HCT116 (cell line): ENCODE data around the gene OCA2. TPM values are rescaled to one million over a fixed set of nuclear protein-coding genes. Genes with fewer than 3 reads are reported as not detected.

ENCODE experiments used
- ATAC-seq: fragments of 200-7000 bp; cut with Tn5 transposase; 2 replicates; pipeline ENCODE4 v1.9.1; 2020; ENCODE audit warnings: mild to moderate bottlenecking, moderate library complexity
- BruUV-seq: library from RNA; stranded (reverse); fragments of 400-500 nt; replicated peaks from 2 replicates; lab custom pipeline; 2021; lab: Mats Ljungman, UMichigan
- CTCF ChIA-PET: fragments of 300-600 bp; sonication (Branson Sonifier 250); formaldehyde crosslinking; loops from one replicate; lab custom pipeline; 2021; ENCODE audit warnings: antibody characterized with exemption; lab: Charles Lee
- POLR2A ChIA-PET: fragments of 300-600, 350-600 bp; sonication (Branson Sonifier 250); formaldehyde crosslinking; loops from one replicate; lab custom pipeline; 2021; ENCODE audit warnings: antibody characterized with exemption; lab: Charles Lee
- RAD21 ChIA-PET, 2 experiments: fragments of 300-600 bp; sonication (Branson Sonifier 250); formaldehyde crosslinking; loops; one replicate each; lab custom pipeline; 2023; ENCODE audit warnings: low total read pairs in 2 of 2; ENCODE audit not compliant: uncharacterized antibody in 2 of 2, unreplicated experiment in 2 of 2, low non-redundant PET in 1 of 2; lab: Charles Lee
- DNase-seq: peaks from one replicate; pipeline ENCODE4 v3.0.0-alpha.2; 2010; ENCODE audit warnings: low read depth, low spot score
- H2AFZ ChIP-seq: fragments of 200-600 bp; shearing (Covaris generic), sonication (generic); 2 replicates; pipeline ENCODE4 v1.6.1; 2017; ENCODE audit warnings: low read depth, mixed run types, mixed read lengths, antibody characterized with exemption, low read length; ENCODE audit not compliant: poor library complexity, severe bottlenecking
- H3K27ac ChIP-seq: 2 replicates; pipeline ENCODE4 v1.5.1; 2012; ENCODE audit warnings: low read depth, low read length
- H3K27me3 ChIP-seq: fragments of 200-600 bp; sonication (generic); 2 replicates; pipeline ENCODE4 v1.6.1; 2016; ENCODE audit warnings: mixed run types, low read length, mixed read lengths; ENCODE audit not compliant: insufficient read depth
- H3K36me3 ChIP-seq, 2 experiments: fragments of 200-500 bp in 1 of 2; fragments of 200-600 bp in 1 of 2; sonication (Bioruptor generic) in 1 of 2; sonication (generic) in 1 of 2; 2 replicates each; pipeline versions ENCODE4 v1.5.1 to v1.6.1; 2014 to 2016; ENCODE audit warnings: low read length in 2 of 2, inconsistent platforms in 1 of 2, mixed read lengths in 1 of 2, mixed run types in 1 of 2; ENCODE audit not compliant: insufficient read depth in 2 of 2, control insufficient read depth in 1 of 2
- H3K4me1 ChIP-seq, 2 experiments: fragments of 200-600 bp in 1 of 2; sonication (generic) in 1 of 2; 2 replicates each; pipeline versions ENCODE4 v1.5.1 to v1.6.1; 2012 to 2017; ENCODE audit warnings: low read length in 2 of 2, inconsistent platforms in 1 of 2, mild to moderate bottlenecking in 1 of 2, mixed read lengths in 1 of 2, mixed run types in 1 of 2, moderate library complexity in 1 of 2; ENCODE audit not compliant: insufficient read depth in 2 of 2, control insufficient read depth in 1 of 2
- H3K4me2 ChIP-seq: fragments of 200-600 bp; sonication (generic); 2 replicates; pipeline ENCODE4 v1.6.1; 2017; ENCODE audit warnings: mixed run types, low read length, mixed read lengths
- H3K4me3 ChIP-seq, 2 experiments: fragments of 200-600 bp in 1 of 2; sonication (generic) in 1 of 2; replicated peaks in 1 of 2; 2 replicates each; pipeline ENCODE4 v1.5.1; 2011 to 2016; ENCODE audit warnings: low read length in 2 of 2, control low read depth in 1 of 2, low read depth in 1 of 2, mild to moderate bottlenecking in 1 of 2, mixed read lengths in 1 of 2, mixed run types in 1 of 2
- H3K79me2 ChIP-seq: fragments of 200-600 bp; sonication (generic); 2 replicates; pipeline ENCODE4 v1.6.1; 2017; ENCODE audit warnings: mild to moderate bottlenecking, mixed run types, low read length, moderate library complexity, mixed read lengths; ENCODE audit not compliant: insufficient read depth
- H3K9ac ChIP-seq: fragments of 200-600 bp; sonication (generic); 2 replicates; pipeline ENCODE4 v1.6.1; 2016; ENCODE audit warnings: low read length, mixed read lengths
- H3K9me2 ChIP-seq: fragments of 200-600 bp; sonication (generic), shearing (Covaris generic); 2 replicates; pipeline ENCODE4 v1.6.1; 2017; ENCODE audit warnings: mixed run types, mild to moderate bottlenecking, moderate library complexity; ENCODE audit not compliant: insufficient read depth
- H3K9me3 ChIP-seq, 2 experiments: fragments of 200-500 bp in 1 of 2; fragments of 200-600 bp in 1 of 2; sonication (Bioruptor generic) in 1 of 2; sonication (generic) in 1 of 2; 2 replicates each; pipeline ENCODE4 v1.6.1; 2014 to 2017; ENCODE audit warnings: low read length in 2 of 2, mixed read lengths in 2 of 2, inconsistent platforms in 1 of 2, low read depth in 1 of 2, mild to moderate bottlenecking in 1 of 2, mixed run types in 1 of 2, moderate library complexity in 1 of 2; ENCODE audit not compliant: control insufficient read depth in 1 of 2, insufficient read depth in 1 of 2
- H4K20me1 ChIP-seq: fragments of 200-600 bp; sonication (generic), shearing (Covaris generic); 2 replicates; pipeline ENCODE4 v1.6.1; 2017; ENCODE audit warnings: mixed run types, mild to moderate bottlenecking, moderate library complexity; ENCODE audit not compliant: insufficient read depth
- CBX3 ChIP-seq: IDR thresholded peaks from 2 replicates; pipeline ENCODE4 v1.6.1; 2012; ENCODE audit warnings: low read depth
- EGR1 ChIP-seq: IDR thresholded peaks from 2 replicates; pipeline ENCODE4 v1.6.1; 2012; ENCODE audit warnings: low read depth
- ELF1 ChIP-seq: IDR thresholded peaks from 2 replicates; pipeline ENCODE4 v1.6.1; 2012; ENCODE audit warnings: low read depth, borderline replicate concordance
- EZH2 ChIP-seq: fragments of 200-600 bp; sonication (generic); IDR thresholded peaks from 2 replicates; pipeline ENCODE4 v1.6.1; 2017; ENCODE audit warnings: antibody characterized with exemption, mixed run types
- EZH2phosphoT487 ChIP-seq: fragments of 200-600 bp; IDR thresholded peaks from 2 replicates; pipeline ENCODE4 v1.6.1; 2018; ENCODE audit warnings: antibody characterized with exemption, borderline replicate concordance
- FOSL1 ChIP-seq: IDR thresholded peaks from 2 replicates; pipeline ENCODE4 v1.6.1; 2012; ENCODE audit warnings: low read depth
- JUND ChIP-seq: IDR thresholded peaks from 2 replicates; pipeline ENCODE4 v1.6.1; 2012
- RAD21 ChIP-seq: IDR thresholded peaks from 2 replicates; pipeline ENCODE4 v1.6.1; 2012; ENCODE audit warnings: low read depth, mild to moderate bottlenecking
- SP1 ChIP-seq: IDR thresholded peaks from 2 replicates; pipeline ENCODE4 v1.6.1; 2012; ENCODE audit warnings: low read depth
- SRF ChIP-seq: IDR thresholded peaks from 2 replicates; pipeline ENCODE4 v1.6.1; 2012; ENCODE audit warnings: low read depth
- TCF7L2 ChIP-seq: IDR thresholded peaks from 2 replicates; pipeline ENCODE4 v1.7.0; 2011; ENCODE audit warnings: borderline replicate concordance, inconsistent platforms; ENCODE audit not compliant: insufficient read depth, insufficient read length; ENCODE audit errors: extremely low read depth
- YY1 ChIP-seq: IDR thresholded peaks from 2 replicates; pipeline ENCODE4 v1.6.1; 2011; ENCODE audit warnings: low read length, low read depth, moderate library complexity, mild to moderate bottlenecking; ENCODE audit not compliant: insufficient replicate concordance; ENCODE audit errors: extremely low read depth
- ZFX ChIP-seq: fragments of 450-650 bp; IDR thresholded peaks from 2 replicates; pipeline ENCODE4 v1.6.1; 2017
- intact Hi-C: fragments of 100-400 bp; cut with micrococcal nuclease; formaldehyde crosslinking; loops from 2 replicates; pipeline ENCODE4 v1.10.0; 2022
- total RNA-seq: library from RNA; stranded (reverse); gene quantifications from one replicate; pipeline ENCODE4 v1.2.1, GENCODE V29; 2021; ENCODE audit not compliant: unreplicated experiment
- TF ChIP-seq, protein P1 (sequence below): IDR thresholded peaks from 2 replicates; pipeline ENCODE4 v1.6.1; 2012
- TF ChIP-seq, protein P2 (sequence below), 3 experiments: fragments of 200-600 bp in 1 of 3; sonication (generic) in 1 of 3; IDR thresholded peaks in 2 of 3; conservative IDR thresholded peaks in 1 of 3; 2 replicates each; pipeline ENCODE4 v1.5.1; 2012 to 2017; ENCODE audit warnings: low read depth in 2 of 3, low read length in 2 of 3, antibody characterized with exemption in 1 of 3, borderline replicate concordance in 1 of 3, control low read depth in 1 of 3, mild to moderate bottlenecking in 1 of 3, mixed read lengths in 1 of 3, mixed run types in 1 of 3, moderate library complexity in 1 of 3; ENCODE audit not compliant: insufficient read depth in 1 of 3
- TF ChIP-seq, protein P3 (sequence below): IDR thresholded peaks from 2 replicates; pipeline ENCODE4 v1.6.1; 2012; ENCODE audit warnings: low read depth
- TF ChIP-seq, protein P4 (sequence below): IDR thresholded peaks from 2 replicates; pipeline ENCODE4 v1.6.1; 2011; ENCODE audit warnings: mild to moderate bottlenecking, low read length, moderate library complexity; ENCODE audit not compliant: insufficient replicate concordance; ENCODE audit errors: extremely low read depth
- TF ChIP-seq, protein P5 (sequence below): IDR thresholded peaks from 2 replicates; pipeline ENCODE4 v1.6.1; 2012

The OCA2 gene
- total RNA-seq, 1 experiment from 2014 or later: not detected

DNA sequence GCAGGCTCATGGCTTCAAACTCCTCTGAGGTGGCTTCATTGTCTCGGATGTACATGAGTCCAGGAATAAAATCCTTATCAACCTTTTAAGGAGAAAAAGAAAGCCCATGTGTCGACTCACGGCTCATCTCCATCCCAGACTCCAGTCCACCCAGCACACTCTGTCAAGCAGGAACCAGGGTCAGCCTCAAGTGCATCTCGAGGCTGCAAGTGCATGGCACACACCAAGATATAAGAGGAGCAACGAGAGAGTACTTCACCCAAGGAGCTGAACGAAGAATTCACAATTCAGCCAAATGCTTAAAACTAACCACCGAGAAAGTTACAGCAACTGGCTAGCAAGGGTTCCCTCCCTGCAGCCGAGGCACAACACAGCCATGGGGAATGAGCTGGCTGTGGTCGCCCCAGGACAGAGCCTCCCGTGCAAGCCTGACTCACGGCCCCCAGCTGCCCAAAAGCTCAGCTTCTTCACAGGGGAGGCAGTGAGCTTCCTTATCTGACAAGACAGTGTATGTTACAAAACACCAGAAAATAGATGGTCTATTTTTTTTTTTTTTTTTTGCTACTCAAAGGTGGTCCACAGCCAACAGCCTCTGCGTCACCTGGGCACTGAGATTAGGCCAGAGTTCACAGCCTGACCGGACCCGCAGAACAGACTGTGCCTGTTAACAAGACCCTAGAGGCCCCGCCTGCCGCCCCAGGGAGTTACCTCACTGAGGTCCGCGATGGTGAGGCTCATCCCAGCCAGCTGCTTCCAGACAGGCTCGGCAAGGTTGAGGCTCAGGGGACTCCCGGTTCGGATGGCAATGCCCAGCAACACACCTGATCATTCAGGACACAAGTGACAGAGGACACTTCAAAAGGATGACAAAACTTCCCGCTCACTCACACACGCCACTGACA, 15.9 kb upstream of the OCA2 start:
- POLR2A ChIA-PET: no interaction called here
- H3K4me2 ChIP-seq: no peak overlapping the region
- H4K20me1 ChIP-seq: no peaks in the 10 kb centered on the region
- intact Hi-C loops: no loop called here
- no peaks in the 10 kb centered on the region for H3K4me1 ChIP-seq
- TF ChIP-seq, protein P1, sequence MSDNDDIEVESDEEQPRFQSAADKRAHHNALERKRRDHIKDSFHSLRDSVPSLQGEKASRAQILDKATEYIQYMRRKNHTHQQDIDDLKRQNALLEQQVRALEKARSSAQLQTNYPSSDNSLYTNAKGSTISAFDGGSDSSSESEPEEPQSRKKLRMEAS: no peak
- TF ChIP-seq, protein P2, sequence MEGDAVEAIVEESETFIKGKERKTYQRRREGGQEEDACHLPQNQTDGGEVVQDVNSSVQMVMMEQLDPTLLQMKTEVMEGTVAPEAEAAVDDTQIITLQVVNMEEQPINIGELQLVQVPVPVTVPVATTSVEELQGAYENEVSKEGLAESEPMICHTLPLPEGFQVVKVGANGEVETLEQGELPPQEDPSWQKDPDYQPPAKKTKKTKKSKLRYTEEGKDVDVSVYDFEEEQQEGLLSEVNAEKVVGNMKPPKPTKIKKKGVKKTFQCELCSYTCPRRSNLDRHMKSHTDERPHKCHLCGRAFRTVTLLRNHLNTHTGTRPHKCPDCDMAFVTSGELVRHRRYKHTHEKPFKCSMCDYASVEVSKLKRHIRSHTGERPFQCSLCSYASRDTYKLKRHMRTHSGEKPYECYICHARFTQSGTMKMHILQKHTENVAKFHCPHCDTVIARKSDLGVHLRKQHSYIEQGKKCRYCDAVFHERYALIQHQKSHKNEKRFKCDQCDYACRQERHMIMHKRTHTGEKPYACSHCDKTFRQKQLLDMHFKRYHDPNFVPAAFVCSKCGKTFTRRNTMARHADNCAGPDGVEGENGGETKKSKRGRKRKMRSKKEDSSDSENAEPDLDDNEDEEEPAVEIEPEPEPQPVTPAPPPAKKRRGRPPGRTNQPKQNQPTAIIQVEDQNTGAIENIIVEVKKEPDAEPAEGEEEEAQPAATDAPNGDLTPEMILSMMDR (IDR thresholded peaks at IDR 0.05 in 2 of 3, conservative IDR thresholded peaks at IDR 0.05 in 1 of 3; ENCODE audit: borderline replicate concordance in 1 of 3, insufficient read depth in 1 of 3, low read depth in 2 of 3, low read length in 2 of 3): no peak
- TF ChIP-seq EGR1 (no peak), CBX3 (no peak), JUND (no peak), YY1 (no peak), FOSL1 (no peak), EZH2phosphoT487 (no peak), EZH2 (no peak), SP1 (no peak), RAD21 (no peak), TCF7L2 (no peak), ELF1 (no peak), ZFX (no peak), SRF (no peak)
- TF ChIP-seq, protein P3, sequence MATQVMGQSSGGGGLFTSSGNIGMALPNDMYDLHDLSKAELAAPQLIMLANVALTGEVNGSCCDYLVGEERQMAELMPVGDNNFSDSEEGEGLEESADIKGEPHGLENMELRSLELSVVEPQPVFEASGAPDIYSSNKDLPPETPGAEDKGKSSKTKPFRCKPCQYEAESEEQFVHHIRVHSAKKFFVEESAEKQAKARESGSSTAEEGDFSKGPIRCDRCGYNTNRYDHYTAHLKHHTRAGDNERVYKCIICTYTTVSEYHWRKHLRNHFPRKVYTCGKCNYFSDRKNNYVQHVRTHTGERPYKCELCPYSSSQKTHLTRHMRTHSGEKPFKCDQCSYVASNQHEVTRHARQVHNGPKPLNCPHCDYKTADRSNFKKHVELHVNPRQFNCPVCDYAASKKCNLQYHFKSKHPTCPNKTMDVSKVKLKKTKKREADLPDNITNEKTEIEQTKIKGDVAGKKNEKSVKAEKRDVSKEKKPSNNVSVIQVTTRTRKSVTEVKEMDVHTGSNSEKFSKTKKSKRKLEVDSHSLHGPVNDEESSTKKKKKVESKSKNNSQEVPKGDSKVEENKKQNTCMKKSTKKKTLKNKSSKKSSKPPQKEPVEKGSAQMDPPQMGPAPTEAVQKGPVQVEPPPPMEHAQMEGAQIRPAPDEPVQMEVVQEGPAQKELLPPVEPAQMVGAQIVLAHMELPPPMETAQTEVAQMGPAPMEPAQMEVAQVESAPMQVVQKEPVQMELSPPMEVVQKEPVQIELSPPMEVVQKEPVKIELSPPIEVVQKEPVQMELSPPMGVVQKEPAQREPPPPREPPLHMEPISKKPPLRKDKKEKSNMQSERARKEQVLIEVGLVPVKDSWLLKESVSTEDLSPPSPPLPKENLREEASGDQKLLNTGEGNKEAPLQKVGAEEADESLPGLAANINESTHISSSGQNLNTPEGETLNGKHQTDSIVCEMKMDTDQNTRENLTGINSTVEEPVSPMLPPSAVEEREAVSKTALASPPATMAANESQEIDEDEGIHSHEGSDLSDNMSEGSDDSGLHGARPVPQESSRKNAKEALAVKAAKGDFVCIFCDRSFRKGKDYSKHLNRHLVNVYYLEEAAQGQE: no peak
- TF ChIP-seq, protein P4, sequence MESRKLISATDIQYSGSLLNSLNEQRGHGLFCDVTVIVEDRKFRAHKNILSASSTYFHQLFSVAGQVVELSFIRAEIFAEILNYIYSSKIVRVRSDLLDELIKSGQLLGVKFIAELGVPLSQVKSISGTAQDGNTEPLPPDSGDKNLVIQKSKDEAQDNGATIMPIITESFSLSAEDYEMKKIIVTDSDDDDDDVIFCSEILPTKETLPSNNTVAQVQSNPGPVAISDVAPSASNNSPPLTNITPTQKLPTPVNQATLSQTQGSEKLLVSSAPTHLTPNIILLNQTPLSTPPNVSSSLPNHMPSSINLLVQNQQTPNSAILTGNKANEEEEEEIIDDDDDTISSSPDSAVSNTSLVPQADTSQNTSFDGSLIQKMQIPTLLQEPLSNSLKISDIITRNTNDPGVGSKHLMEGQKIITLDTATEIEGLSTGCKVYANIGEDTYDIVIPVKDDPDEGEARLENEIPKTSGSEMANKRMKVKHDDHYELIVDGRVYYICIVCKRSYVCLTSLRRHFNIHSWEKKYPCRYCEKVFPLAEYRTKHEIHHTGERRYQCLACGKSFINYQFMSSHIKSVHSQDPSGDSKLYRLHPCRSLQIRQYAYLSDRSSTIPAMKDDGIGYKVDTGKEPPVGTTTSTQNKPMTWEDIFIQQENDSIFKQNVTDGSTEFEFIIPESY: no peak
- TF ChIP-seq, protein P5, sequence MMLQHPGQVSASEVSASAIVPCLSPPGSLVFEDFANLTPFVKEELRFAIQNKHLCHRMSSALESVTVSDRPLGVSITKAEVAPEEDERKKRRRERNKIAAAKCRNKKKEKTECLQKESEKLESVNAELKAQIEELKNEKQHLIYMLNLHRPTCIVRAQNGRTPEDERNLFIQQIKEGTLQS: no peak
- no peak overlapping the region for H3K9ac ChIP-seq
- no peaks in the 10 kb centered on the region for H3K79me2 ChIP-seq
- H3K27me3 ChIP-seq: no peaks in the 10 kb centered on the region
- no peak for DNase-seq
- CTCF ChIA-PET: interaction anchor here (0.8 to 3.2 kb wide), 2 partner anchors 11 kb away, joined by 5 to 8 read pairs; no protein-coding TSS in a partner anchor
- H3K9me3 ChIP-seq: no peaks in the 10 kb centered on the region
- no TSS peak for BruUV-seq
- no peaks in the 10 kb centered on the region for H3K9me2 ChIP-seq
- RAD21 ChIA-PET: no interaction called here
- no peak overlapping the region for H3K4me3 ChIP-seq
- H2AFZ ChIP-seq: no peak overlapping the region
- peaks cover 7 to 23% of the 10 kb centered on the region in 2 experiments; a peak in 3 of 4 replicates for H3K36me3 ChIP-seq
- H3K27ac ChIP-seq: no peak overlapping the region
- ATAC-seq: no peak
